DMS53 treated with DMSO at 0.1 percent for 48 hours (cell line): ENCODE results near the gene THNSL1.
"Not testable (repeated sequence)": the region's sequence is repeated elsewhere in the genome, so short reads cannot be mapped to it uniquely, and the experiment has no call there.

Experiments used
- DNase-seq: peaks from one replicate; lab custom pipeline; 2025; ENCODE audit not compliant: unreplicated experiment; lab: John Stamatoyannopoulos, UW

THNSL1 gene

GRCh38 chr10:25016376-25017153, at the start of gene THNSL1:
Gene THNSL1, plus strand, starts transcription at chr10:25016612. Its CDS starts 6,612 bp downstream, at chr10:25023224.
- peak; percentile 98 for DNase-seq

DNA sequence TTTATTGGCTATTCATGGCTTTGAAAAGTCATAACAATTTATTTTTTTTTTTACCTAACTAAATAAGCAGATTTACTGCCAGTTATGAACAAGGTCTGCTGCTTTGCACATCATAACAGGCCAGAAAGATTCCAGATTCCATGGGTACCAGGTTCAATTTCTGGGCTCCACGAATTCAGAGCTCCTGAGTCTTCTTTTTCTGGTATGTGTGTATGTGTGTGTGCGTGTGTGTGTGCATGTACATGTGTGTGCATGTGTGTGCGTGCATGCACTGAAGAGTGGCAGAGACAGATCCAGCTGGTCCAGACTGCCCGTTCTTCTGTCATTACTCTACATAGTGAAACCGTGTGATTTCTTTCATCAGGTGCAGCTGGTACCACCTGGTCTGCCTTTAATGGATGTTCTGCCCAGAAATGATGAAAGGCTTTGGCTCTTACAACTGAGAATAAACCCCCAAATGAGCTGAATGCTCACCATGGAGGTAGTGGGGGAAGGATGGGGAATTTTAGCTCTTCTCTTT, 49.4 kb upstream of the THNSL1 start:
- no peak for DNase-seq

- no peak for DNase-seq
Measured at GRCh38 chr10:24968349-24968748, 48.1 kb upstream of the THNSL1 start.

DNA sequence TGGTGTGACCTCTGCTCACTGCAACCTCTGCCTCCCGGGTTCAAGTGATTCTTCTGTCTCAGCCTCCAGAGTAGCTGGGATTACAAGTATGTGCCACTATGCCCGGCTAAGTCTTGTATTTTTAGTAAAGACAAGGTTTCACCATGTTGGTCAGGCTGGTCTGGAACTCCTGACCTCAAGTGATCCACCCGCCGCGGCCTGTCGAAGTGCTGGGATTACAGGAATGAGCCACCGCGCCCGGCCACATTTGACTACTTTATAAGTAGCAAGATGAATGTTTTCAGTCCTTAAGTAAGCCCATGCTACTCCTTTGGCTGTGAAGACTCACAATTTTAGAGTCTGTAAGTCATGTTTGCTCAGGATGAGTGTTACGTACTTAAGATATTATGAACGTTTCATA, 47.5 kb upstream of the THNSL1 start:
- not testable (repeated sequence) for DNase-seq

DNA sequence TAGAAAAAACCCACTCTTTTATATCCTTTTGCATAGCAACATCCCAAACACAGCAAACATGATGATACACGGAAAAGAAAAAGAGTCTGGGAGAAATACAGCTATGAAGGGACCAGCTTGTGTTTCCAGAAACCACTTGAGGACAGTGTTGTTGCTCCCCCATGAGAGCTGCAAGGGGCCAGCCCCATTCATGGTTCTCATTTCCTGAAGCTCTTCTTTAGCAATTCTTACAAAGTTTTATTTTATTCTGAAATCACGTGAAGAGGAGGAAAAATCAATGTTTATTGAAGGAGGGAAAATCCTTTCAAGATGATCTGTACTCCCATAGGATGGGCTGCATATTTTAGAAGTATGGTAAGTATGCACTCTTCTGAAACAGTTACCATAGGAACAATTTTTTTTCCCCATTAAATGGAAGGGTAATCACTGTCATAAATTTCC, 46.6 kb upstream of the THNSL1 start:
- DNase-seq: no peak

DNA sequence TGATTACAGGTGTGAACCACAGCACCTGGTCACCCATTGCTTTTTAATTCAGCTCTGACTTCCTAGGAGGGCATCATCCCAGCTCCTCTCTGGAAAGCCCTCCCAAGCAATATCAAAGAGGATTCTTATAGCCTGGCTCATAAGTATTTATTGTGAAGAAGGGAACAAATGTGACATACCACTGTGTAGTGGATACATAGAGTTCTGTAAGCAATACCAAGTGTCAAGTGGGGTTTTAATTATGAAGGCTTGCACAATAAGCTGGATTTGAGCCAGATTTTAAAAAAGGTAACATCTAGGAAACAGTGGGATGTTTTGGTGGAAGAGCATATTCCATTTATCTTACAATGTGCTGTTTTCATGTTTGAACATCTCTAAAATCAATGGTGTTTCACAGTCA, 45.0 kb upstream of the THNSL1 start:
- no peak for DNase-seq

DNA sequence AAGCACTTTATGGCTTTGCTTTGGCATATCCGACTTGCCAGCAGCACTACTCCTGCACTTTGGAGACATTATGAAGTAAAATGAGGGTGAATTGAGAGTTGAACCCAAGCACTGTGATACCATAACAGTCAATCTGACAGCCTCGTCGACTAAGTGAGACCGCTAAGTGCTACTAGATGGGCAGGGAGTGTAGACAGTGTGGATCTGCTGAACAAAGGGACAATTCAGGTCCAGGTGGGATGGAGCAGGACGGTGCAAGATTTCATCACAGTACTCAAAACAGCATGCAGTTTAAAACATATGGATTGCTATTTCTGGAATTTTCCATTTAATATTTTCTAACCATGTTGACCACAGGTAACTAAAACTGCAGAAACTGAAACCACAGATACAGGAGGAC, 43.2 kb upstream of the THNSL1 start:
- DNase-seq: no peak

GRCh38 chr10:24974976-24975375, 41.4 kb upstream of the THNSL1 start:
- no peak for DNase-seq

GRCh38 chr10:24979685-24980084, 36.7 kb upstream of the THNSL1 start:
- DNase-seq: no peak

DNA sequence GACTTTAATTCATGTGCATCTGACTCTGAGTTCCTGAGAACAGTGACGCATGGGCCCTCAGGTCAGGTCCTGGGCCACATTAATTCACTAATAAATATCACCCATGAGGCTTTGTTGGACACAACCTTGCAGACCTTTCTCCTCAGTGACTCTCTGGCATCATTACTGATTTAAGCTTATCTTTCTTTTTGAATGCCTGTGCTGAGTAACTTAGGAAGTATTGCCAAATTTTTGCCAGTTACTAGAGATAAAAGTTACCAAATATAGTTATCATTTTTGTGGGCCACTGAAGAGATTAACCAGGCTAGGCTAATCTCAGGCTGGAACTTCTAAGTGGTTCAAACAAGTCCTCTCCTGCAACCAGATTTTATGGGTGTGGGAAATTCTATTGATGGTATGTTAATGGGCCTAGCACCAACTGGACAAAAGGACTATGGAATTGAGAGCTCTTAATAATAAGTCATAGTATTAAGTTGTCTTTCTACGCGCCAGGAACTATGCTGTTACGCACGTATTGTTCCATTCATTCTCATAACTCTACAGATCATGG, 35.2 kb upstream of the THNSL1 start:
- no peak for DNase-seq

DNA sequence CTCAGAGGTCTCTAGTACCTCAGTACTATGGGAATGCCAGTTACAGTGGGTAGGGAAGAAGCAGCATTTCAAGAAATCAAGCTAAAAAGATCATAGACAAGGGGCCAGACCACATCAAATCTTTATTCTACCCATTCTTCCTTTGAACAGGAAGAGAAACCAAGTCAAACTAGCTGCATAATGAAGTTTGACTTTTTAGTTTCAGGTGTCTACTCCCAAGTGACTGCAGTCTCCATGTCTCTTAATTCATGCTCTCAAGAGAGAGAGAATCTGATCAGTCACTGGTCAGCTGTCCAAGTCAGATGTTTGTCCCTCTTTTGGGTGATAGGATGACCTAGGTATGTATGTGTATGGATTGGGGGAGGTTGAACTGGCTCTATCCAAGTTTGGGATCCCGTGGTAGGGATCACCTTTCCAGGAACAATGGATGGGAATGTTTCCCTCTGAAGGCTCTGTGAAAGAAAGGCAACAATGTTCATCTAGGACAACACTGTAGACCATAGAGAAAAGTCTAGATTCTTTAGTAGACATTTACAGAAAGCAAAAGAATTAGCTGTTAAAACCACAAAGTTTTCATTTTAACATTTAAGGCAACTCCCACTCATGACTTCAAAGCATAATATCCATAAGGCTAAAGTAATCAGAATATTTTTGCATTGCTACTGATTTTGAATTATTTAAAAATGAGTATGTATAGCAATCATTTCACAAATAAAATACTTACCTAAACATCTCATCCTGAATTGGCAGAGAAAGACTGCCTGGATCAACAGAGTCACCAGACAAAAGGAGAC, 33.9 kb upstream of the THNSL1 start:
- DNase-seq: no peak

DNA sequence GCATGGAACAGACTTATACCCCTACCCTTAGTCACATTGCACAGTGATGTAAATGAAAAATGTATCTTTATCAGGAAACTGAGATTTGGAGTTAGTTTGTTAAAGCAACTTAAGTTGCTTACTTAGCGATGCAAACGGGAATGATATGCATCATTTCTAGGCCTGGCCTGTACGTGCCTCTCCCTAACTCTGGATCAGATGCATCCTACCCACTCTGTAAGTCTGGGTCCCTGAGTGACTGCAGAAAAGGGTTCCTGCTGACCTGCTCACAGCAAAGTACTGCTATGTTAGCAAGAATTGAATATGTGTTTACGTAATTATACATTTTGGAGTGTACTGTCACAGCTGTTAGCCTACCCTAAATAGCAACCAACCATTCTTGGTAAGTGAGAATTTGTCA, 33.3 kb upstream of the THNSL1 start:
- DNase-seq: no peak

DNA sequence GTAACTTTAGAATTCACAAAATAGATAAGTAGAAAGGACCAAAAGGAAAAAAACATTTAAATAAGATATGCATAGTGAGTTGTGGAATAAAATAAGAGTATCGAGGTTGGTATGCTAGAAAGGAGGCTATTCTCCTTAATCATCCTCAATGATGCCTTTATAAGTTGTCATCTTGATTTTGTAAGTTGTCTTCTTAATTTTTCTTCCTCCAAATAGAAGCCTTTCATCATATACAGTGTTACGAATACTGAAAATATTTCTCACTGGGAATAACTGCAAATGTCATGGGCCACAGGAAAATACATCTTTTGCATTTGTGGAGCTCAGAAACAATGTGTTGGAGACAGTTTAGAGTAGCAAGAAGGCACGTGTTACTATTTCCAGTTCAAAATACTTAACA, 32.5 kb upstream of the THNSL1 start:
- DNase-seq: no peak

DNA sequence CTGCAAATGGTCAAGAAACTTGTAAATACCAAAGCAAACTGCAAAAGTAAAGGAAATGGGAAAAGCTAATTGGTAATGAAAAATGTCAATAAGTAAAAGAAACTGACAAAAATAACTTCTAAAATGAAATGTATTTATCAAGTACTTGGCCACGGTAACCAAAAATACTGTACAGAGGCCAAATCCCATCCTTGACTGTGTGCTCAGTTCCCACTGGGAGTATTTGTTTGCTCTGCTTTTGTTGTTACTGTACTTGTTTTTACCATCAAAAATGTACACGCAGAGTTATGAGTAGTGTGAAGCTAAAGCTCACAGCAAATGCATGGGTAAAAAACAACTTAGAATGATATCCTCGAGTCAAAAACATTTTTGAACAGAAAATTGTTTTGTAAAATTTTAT, 31.5 kb upstream of the THNSL1 start:
- no peak for DNase-seq

- DNase-seq: no peak
Measured at GRCh38 chr10:24988831-24989640, 27.4 kb upstream of the THNSL1 start.

- no peak for DNase-seq
Measured at GRCh38 chr10:24989867-24990266, 26.5 kb upstream of the THNSL1 start.

GRCh38 chr10:24991298-24991697, 25.1 kb upstream of the THNSL1 start:
- DNase-seq: no peak

DNA sequence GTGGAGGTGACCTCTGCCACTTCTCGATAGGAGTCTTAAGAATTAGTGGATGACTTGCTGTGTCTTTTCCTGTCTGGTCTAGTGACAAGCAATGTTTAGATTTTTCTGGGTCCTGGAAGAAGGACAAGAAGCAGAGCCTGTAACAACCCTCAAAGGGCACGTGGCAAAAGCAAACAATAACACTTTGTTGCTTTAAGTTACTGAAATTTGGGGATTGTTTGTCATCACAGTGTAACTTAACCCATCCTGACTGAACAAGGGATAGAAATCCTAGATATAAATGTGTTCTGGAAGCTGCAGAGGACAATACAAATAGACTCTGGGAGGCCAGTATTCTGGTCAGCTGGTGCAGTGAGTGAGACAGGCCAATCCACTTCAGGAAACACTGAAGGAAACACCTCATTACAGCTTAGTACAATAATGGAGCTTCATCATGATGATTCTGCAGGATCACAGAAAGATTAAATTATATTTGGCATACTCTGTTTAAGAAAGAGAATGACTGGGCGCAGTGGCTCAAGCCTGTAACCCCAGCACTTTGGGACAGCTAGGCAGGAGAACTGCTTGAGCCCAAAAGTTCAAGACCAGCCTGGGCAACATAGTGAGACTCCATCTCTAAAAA, 23.8 kb upstream of the THNSL1 start:
- DNase-seq: no peak

GRCh38 chr10:24993237-24993958, 23.0 kb upstream of the THNSL1 start:
- DNase-seq: no peak

- DNase-seq: no peak
Measured at GRCh38 chr10:24995072-24995471, 21.3 kb upstream of the THNSL1 start.
